Stimulated activated CD4-positive, alpha-beta T cell treated with anti-CD3 and anti-CD28 coated beads, Interleukin-12 subunit alpha, Interleukin-12 subunit beta, amount 100 ng/mL, for 24 hours (primary cell): ENCODE measurements around the gene CIAO3.

Experiments
- DNase-seq, 2 experiments: peaks; one replicate each; pipeline ENCODE4 v3.0.0-alpha.2; 2020; ENCODE audit warnings: low read depth in 2 of 2

CIAO3 gene

GRCh38 chr16:711548-712320 is 29.1 kb downstream of the CIAO3 start:
- DNase-seq, result peak; percentile 49 to 72

GRCh38 chr16:711084-711483 is 29.7 kb downstream of the CIAO3 start:
- no peak for DNase-seq

DNA sequence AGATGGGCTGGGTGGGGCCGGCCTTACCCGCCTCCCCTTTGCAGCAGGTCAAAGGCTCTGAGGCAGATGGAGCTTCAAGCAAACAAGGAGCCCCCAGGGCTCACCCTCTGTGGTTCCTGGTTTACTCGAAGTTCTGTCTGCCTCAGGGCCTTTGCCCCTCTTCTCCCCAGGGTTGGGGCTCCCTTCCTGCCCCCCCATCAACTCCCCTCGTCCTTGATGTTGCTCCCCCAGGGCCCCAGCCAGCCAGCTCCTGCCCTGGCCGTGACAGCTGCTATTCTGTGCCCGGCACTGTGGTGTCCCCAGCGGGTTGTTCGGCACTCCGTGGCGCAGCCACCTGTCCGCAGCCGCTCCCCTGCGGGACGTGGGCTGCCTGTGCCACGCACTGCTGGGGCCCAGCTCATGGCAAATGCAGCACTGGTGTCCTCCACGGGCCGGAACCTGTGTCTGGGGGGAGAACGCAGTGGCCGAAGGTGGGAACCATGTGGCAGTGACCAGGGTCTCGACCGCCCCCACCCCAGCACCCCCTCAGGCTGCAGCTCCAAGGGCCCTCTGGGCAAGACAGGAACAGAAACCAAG is 30.2 kb downstream of the CIAO3 start:
- no peak for DNase-seq

- no peak for DNase-seq
These were observed 31.0 kb downstream of the CIAO3 start for GRCh38 chr16:709566-710499.

GRCh38 chr16:708959-709358 is 31.8 kb downstream of the CIAO3 start:
- no peak for DNase-seq

DNA sequence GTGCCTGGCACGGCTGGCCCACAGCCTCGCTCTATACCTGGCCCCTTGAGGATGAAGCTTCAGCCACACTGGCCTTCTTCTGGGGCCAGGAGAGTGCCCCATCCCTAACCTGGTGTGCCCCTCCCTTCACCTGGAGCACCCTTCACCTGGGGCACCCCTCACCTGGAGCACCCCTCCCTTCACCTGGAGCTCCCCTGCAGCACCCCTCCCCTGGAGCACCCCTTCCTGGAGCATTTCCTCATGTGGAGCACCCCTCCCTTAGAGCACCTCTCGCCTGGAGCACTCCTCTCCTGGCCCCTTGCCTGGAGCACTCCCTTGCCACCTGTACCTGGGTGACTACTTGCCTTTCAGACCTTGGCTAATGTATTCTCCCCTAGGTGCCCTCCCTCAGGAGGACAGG is 32.8 kb downstream of the CIAO3 start:
- no peak for DNase-seq

DNA sequence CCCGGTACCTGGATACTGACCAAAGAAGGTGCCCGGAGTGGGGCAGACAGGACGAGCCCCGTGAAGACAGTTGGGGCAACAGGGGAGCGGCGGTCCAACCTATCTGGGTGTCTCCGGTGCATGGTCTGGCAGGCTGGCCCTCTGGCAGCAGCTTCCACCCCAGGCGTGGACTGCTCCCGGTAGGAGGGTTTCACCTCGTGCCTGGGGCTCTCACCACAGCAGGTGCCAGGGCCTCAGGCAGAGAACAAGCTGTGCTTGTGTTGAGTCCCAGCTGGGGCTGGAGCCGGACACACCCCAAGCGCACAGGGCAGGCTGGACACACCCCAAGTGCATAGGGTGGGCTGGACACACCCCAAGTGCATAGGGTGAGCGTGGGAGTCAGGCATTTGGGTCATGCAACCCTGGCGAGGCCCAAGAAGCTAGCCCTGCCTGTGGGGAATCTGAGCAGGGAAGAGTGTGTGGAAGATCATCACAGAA is 33.7 kb downstream of the CIAO3 start:
- no peak for DNase-seq

GRCh38 chr16:706189-707061 is 34.4 kb downstream of the CIAO3 start:
- DNase-seq, result no peak

DNA sequence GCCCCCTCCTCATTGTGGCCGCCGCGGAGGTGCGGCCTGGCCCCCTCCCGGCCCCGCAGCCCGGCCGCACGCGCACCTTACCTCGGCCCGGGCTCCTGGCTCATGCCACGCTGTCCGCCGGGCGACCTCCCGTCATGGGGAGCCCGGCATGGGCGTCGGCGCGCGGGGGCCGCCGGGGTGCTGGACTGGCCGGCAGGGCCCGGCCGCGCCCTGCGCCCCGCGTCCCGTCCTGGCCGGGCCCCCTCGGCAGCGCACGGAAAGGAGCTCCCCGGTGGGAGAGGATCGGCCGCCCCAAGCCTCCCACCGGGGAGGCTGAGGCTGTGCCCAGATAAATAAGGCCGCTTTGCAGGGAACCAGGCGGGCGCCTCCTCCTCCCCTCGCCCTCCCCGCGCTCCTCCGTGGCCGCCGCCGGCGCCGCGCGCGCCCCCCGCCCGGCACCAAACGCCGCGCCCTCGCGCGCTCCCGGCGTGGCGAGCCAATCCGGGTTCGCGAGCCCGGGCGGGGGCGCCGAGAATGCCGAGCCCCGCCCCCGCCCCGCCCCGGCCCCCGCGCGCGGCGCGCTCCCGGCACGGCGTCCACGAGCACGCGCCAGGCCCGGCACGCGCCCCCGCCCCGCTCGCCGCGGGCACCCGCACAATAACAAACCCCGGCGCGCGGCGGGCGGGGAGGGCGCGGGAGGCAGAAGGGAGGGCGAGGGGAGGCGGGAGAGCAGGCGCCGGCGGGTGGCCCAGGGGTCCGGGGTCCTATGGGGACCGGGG is 35.2 kb downstream of the CIAO3 start, which contains the start of gene FBXL16:
FBXL16 (minus strand) TSS at position 371 of the 758 bp plus-strand sequence. CDS start 8,396 bp downstream, outside the sequence.
- no peak for DNase-seq

DNA sequence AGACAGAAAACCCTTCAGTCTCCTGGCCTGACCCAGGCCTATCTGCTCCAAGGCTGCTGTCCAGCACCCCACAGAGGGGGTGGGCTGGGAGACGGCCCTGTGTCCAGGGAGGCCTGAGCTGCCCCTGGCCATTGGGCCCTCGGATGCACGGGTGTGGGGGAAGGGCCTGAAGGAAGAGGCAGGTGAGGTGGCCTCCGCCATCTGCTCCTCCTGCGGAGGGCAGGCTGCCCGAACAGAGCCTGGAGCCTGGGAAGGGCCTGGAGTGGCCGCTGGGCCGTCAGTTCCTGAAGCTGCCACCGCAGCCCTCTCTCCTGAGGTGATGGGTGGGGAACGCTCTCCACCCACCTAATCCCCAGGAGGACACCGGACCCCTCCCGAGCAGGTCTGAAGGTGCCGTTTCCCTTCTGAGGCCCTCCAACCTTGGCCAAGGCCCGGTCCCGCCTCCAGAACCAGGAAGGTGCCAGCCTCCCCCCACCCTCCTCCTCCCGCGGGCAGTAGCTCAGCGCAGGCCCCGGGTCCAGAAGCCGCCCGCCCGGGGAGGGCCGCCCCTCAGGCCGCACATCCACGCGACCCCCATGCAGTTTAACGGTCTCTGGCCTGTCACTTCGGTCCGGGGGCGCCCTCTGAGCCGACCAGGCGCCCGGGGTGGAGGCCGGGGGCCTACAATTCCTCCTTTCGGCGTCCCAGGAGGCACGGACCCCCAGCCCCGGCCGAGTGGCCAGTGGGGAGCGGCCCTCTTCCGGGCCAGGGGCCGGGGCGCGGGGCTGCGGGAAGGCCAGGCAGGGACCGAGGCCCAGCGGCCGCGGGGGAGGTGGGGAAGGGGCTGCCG is 36.0 kb downstream of the CIAO3 start:
- DNase-seq, result no peak

DNA sequence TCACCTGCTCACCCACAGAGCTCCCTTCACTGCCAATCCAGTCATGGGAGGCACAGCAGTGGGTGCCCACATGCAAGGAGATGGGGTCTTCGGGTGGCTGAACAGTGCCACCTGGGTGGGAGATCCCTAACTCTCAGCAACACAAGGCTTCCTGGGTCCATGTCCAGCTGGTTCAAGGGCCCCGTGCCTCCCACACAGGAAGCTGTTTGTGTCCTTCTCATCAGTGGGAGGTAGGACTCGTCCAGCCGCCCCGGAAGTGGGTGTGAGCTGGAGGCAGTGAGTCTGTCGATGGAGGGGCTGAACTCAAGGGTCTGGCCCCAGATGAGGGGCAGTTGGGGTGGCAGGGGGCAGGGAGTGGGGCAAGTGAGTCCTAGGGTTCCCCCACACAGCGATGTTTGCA is 36.8 kb downstream of the CIAO3 start:
- DNase-seq, result no peak

- no peak for DNase-seq
These were observed 37.4 kb downstream of the CIAO3 start for GRCh38 chr16:703406-703805.

- no peak for DNase-seq
These were observed 38.5 kb downstream of the CIAO3 start for GRCh38 chr16:702341-702740.

DNA sequence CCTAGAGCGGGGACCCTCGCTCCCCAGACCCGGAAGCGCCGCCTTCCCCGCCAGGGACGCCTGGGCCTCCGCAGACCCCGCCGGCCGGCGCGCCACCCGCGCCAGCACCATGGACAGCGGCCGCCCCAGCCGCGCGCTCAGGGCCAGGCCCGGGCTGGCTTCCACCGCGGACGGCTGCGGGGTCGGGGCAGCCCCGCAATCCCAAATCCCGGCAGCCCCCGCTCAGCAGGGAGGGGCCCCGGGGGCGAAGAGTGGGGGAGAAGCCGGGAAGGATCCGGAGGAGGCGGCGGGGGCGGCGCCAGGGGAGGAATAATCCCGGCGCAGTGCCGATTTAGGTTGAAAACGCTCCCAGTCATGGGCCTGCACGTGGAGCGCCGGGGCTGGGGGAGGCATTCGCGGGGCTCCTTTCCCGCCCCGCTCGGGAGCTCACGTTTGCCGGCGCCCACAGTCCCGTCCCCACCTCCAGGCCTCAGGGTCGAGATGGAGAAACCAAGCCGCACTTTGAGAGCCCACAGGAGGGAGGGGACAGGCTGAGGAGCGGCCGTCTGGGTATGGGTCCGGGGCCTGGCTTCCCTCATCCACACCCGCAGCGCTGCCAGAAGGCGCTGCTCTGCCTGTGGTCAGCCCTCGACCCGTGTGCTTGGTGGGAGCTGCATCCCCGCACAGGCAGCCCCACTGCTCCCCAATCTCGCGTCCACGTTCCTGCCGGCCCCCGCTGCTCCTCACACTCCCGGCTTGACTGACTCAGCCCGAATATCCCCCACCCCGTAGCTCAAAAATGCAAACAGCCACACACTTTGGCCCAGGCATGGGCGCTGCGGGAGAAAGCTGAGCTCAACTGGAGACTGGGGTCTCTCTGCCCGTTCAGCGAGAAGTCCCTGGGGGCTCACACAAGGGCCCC is 39.9 kb downstream of the CIAO3 start:
- DNase-seq, result no peak

GRCh38 chr16:698911-699671 is 41.7 kb downstream of the CIAO3 start:
- DNase-seq, result no peak

DNA sequence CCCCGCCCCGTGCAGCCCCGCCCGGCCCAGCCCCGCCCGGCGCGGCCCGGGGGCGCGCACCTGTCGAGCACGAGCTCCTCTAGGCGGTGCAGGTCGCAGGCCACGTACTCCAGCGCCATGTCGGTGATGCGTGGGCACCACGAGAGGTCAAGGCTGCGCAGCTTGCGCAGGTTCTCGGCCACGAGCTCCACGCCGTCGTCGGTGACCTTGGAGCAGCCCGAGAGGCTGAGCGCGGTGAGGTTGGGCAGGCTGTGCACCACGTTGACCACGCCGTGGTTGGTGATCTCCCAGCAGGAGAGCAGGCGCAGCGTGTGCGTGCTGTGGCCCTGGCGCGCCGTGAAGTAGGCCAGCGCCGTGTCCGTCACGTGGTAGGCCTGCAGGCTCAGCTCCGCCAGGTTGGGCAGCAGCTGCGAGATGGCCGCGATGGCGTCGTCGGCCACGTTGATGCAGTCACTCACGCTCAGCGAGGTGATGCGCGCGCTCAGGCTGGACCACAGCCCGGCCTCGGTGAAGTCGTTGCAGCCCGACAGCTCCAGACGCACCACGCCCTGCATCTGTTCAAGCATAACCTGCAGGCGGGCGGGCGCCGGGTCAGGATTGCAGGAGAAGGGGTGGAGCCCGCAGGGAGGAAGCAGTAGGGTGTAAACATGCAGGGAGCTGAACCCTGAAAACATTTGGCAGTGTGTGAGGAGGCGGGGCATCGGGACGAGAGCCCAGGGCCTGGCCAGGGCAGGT is 45.3 kb downstream of the CIAO3 start:
- DNase-seq, result peak in 1 of 2 experiments; percentile 63

DNA sequence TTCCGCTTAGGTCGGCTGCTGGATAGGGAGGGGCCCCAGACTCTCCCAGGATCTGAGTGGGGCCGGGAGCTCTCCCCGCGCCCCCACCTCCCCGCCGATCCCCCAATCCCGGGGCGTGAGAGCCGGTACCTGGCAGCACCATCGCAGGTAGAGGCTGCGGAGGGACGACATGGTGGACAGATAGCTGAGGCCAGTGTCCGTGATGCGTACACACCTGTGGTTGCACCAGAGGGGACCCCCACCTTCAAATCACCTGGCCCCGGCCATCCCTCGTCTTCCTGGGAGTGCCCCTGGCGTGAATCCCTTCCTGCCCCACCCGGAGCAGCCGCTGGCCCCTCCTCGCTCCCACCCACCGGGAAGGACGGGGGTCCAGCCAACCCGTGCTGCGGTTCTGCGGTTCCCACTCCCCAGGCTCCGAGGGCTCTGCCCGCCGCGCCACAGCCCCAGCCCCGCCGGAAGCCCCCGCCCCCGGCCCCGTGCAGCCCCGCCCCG is 45.9 kb downstream of the CIAO3 start:
- no peak for DNase-seq
